Measurements from ENCODE around the gene RPS4Y1.

GRCh38 chrY:2907356-2907755 lies 66.0 kb downstream of the RPS4Y1 start:
- no peak for TF ChIP-seq CTCF (IDR thresholded peaks at IDR 0.05 in 8 of 11, conservative IDR thresholded peaks at IDR 0.05 in 3 of 11)
- TF ChIP-seq POLR2A (IDR thresholded peaks at IDR 0.05): no peak
- no peak for TF ChIP-seq POLR2AphosphoS5 (IDR thresholded peaks at IDR 0.05)
